OCI-LY1 (cell line): ENCODE data around the gene MPO.

Experiments used
- H2AFZ ChIP-seq: fragments of 200-600 bp; sonication (generic), shearing (Covaris generic); 2 replicates; pipeline ENCODE4 v1.6.0; 2014; ENCODE audit warnings: antibody characterized with exemption, mild to moderate bottlenecking, low read length
- H3F3A ChIP-seq: fragments of 200-600 bp; sonication (generic), shearing (Covaris generic); 2 replicates; pipeline ENCODE4 v1.6.0; 2014; ENCODE audit warnings: mild to moderate bottlenecking, antibody characterized with exemption, low read length, moderate library complexity; ENCODE audit not compliant: insufficient read depth
- H3K27ac ChIP-seq: fragments of 200-600 bp; sonication (generic); 2 replicates; pipeline ENCODE4 v1.5.1; 2014; ENCODE audit warnings: low read length, mixed run types, mild to moderate bottlenecking, low read depth; ENCODE audit not compliant: poor library complexity, severe bottlenecking
- H3K27me3 ChIP-seq: fragments of 200-600 bp; sonication (generic); 2 replicates; pipeline ENCODE4 v1.6.0; 2014; ENCODE audit warnings: antibody characterized with exemption, mild to moderate bottlenecking, low read length, moderate library complexity; ENCODE audit not compliant: insufficient read depth
- H3K36me3 ChIP-seq: fragments of 200-600 bp; sonication (generic); 2 replicates; pipeline ENCODE4 v1.6.1; 2014; ENCODE audit warnings: mild to moderate bottlenecking, antibody characterized with exemption, low read length, moderate library complexity, mixed read lengths; ENCODE audit not compliant: insufficient read depth
- H3K4me1 ChIP-seq: fragments of 200-600 bp; sonication (generic); 2 replicates; pipeline ENCODE4 v1.5.1; 2014; ENCODE audit warnings: mild to moderate bottlenecking, low read length, moderate library complexity; ENCODE audit not compliant: insufficient read depth, severe bottlenecking
- H3K4me2 ChIP-seq: fragments of 200-600 bp; sonication (generic), shearing (Covaris generic); 2 replicates; pipeline ENCODE4 v1.6.1; 2014; ENCODE audit warnings: low read length
- H3K4me3 ChIP-seq: fragments of 200-600 bp; sonication (generic); 2 replicates; pipeline ENCODE4 v1.5.1; 2014; ENCODE audit warnings: low read length, low read depth, mild to moderate bottlenecking, mixed read lengths; ENCODE audit not compliant: poor library complexity, severe bottlenecking
- H3K79me2 ChIP-seq: fragments of 200-600 bp; shearing (Covaris generic); 2 replicates; pipeline ENCODE4 v1.6.1; 2016; ENCODE audit warnings: mixed run types, low read length, mixed read lengths; ENCODE audit not compliant: insufficient read depth
- H3K9ac ChIP-seq: fragments of 200-600 bp; sonication (generic), shearing (Covaris generic); 2 replicates; pipeline ENCODE4 v1.6.1; 2014; ENCODE audit warnings: mild to moderate bottlenecking, low read length, mixed read lengths
- H3K9me2 ChIP-seq: fragments of 200-600 bp; sonication (generic), shearing (Covaris generic); 2 replicates; pipeline ENCODE4 v1.6.1; 2014; ENCODE audit warnings: low read depth, mild to moderate bottlenecking, low read length, mixed read lengths
- H3K9me3 ChIP-seq: fragments of 200-600 bp; shearing (Covaris generic); 2 replicates; pipeline ENCODE4 v1.6.1; 2014; ENCODE audit warnings: low read length, mixed read lengths
- H4K20me1 ChIP-seq: fragments of 200-600 bp; sonication (generic), shearing (Covaris generic); 2 replicates; pipeline ENCODE4 v1.6.0; 2016; ENCODE audit warnings: mild to moderate bottlenecking, low read length; ENCODE audit not compliant: insufficient read depth
- CTCF ChIP-seq: fragments of 200-600 bp; sonication (generic), shearing (Covaris generic); IDR thresholded peaks from 2 replicates; pipeline ENCODE4 v1.5.1; 2017; ENCODE audit warnings: mild to moderate bottlenecking, antibody characterized with exemption, low read length, moderate library complexity, mixed read lengths
- EZH2 ChIP-seq: fragments of 200-600 bp; sonication (generic), shearing (Covaris generic); IDR thresholded peaks from 2 replicates; pipeline ENCODE4 v1.8.0; 2017; ENCODE audit warnings: borderline replicate concordance, mixed run types, mild to moderate bottlenecking, antibody characterized with exemption, low read length, moderate library complexity, mixed read lengths

Gene MPO

GRCh38 chr17:58326609-58327362 is 46.1 kb upstream of the MPO start:
- Histone ChIP-seq H3K9me3 (no peaks in the 10 kb centered on the region), H3K27ac (no peak overlapping the region), H3K79me2 (peaks cover 3% of the 10 kb centered on the region), H3K27me3 (no peaks in the 10 kb centered on the region), H3F3A (peaks cover 30% of the 10 kb centered on the region), H4K20me1 (no peaks in the 10 kb centered on the region), H2AFZ (no peak overlapping the region), H3K36me3 (peaks cover 24% of the 10 kb centered on the region), H3K4me3 (no peak overlapping the region), H3K4me1 (peaks cover 39% of the 10 kb centered on the region), H3K9ac (no peak overlapping the region; the same call in 1 of the 2 replicates), H3K4me2 (no peak overlapping the region), H3K9me2 (no peaks in the 10 kb centered on the region)
- TF ChIP-seq EZH2: no peak
- no peak for TF ChIP-seq CTCF

- H3K79me2 ChIP-seq: no peaks in the 10 kb centered on the region
- H3K4me2 ChIP-seq: no peak overlapping the region
- H3K9ac ChIP-seq: no peak overlapping the region
- no peaks in the 10 kb centered on the region for H4K20me1 ChIP-seq
- no peaks in the 10 kb centered on the region for H3K9me3 ChIP-seq
- no peaks in the 10 kb centered on the region for H3K27me3 ChIP-seq
- peaks cover 19% of the 10 kb centered on the region for H3K36me3 ChIP-seq
- TF ChIP-seq EZH2 (no peak), CTCF (no peak)
- no peak overlapping the region for H3K27ac ChIP-seq
- H2AFZ ChIP-seq: no peak overlapping the region
- peaks cover 25% of the 10 kb centered on the region for H3F3A ChIP-seq
- no peaks in the 10 kb centered on the region for H3K9me2 ChIP-seq
- H3K4me3 ChIP-seq: no peak overlapping the region
- peaks cover 39% of the 10 kb centered on the region for H3K4me1 ChIP-seq
Measured at GRCh38 chr17:58325976-58326468, 45.3 kb upstream of the MPO start.

GRCh38 chr17:58325289-58325726 is 44.6 kb upstream of the MPO start:
- peak overlapping the region; percentile 29; the same call in 1 of the 2 replicates for H3K4me2 ChIP-seq
- no peaks in the 10 kb centered on the region for H4K20me1 ChIP-seq
- H2AFZ ChIP-seq: no peak overlapping the region
- no peaks in the 10 kb centered on the region for H3K9me2 ChIP-seq
- peaks cover 18% of the 10 kb centered on the region for H3F3A ChIP-seq
- H3K79me2 ChIP-seq: no peaks in the 10 kb centered on the region
- no peak overlapping the region for H3K9ac ChIP-seq
- peak overlapping the region; percentile 31 for H3K4me3 ChIP-seq
- H3K27me3 ChIP-seq: no peaks in the 10 kb centered on the region
- no peak overlapping the region for H3K27ac ChIP-seq
- peaks cover 12% of the 10 kb centered on the region for H3K36me3 ChIP-seq
- H3K4me1 ChIP-seq: peaks cover 35% of the 10 kb centered on the region
- H3K9me3 ChIP-seq: no peaks in the 10 kb centered on the region
- TF ChIP-seq CTCF: no peak
- TF ChIP-seq EZH2: no peak
